Measurements from ENCODE around the gene WDR88.
"Not testable (repeated sequence)": the region's sequence is repeated elsewhere in the genome, so short reads cannot be mapped to it uniquely, and the experiment has no call there.

The WDR88 gene

GRCh38 chr19:33150852-33151518, 19.1 kb downstream of the WDR88 start:
- H3K4me1 ChIP-seq (ENCODE audit: control insufficient read depth, low read length) = no peaks in the 10 kb centered on the region
- no peaks in the 10 kb centered on the region for H3K27me3 ChIP-seq (ENCODE audit: control insufficient read depth, low read length)

DNA sequence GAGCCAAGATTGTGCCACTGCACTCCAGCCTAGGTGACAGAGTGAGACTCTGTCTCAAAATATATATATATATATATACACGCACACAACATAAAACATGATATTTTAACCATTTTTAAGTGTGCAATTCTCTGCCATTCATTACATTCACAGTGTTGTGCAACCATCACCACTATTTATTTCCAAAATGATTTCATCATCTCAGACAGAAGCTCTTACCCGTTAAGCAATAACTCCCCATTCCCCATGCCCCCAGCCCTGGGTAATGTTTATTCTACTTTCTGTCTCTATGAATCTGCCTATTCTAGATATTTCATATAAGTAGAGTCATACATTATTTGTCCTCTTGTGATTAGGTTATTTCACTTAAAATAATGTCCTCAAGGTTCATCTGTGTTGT, 20.3 kb downstream of the WDR88 start:
- no peaks in the 10 kb centered on the region for H3K27me3 ChIP-seq (ENCODE audit: control insufficient read depth, low read length)
- no peaks in the 10 kb centered on the region for H3K36me3 ChIP-seq (ENCODE audit: control insufficient read depth, low read length)
- TF ChIP-seq CTCF (IDR thresholded peaks at IDR 0.05; ENCODE audit: low read depth, low read length, poor library complexity, severe bottlenecking) (no peak), EZH2phosphoT487 (IDR thresholded peaks at IDR 0.05; ENCODE audit: borderline replicate concordance, low read length) (no peak)
- H3K4me1 ChIP-seq (ENCODE audit: control insufficient read depth, low read length) = no peaks in the 10 kb centered on the region
- H4K20me1 ChIP-seq (ENCODE audit: control insufficient read depth, insufficient read depth, low read depth, low read length) = no peaks in the 10 kb centered on the region
- no peaks in the 10 kb centered on the region for H3F3A ChIP-seq (ENCODE audit: control insufficient read depth, insufficient read depth)
- H3K4me2 ChIP-seq (ENCODE audit: low read length) = no peak overlapping the region
- H3K9me3 ChIP-seq (ENCODE audit: control insufficient read depth, insufficient read depth, low read length) = no peaks in the 10 kb centered on the region
- no peak overlapping the region for H3K27ac ChIP-seq (ENCODE audit: low read depth, low read length)
- no peak overlapping the region for H3K4me3 ChIP-seq (ENCODE audit: low read length)
- no peaks in the 10 kb centered on the region for H3K9me2 ChIP-seq (replicated peaks; ENCODE audit: control insufficient read depth, low read length)
- no peaks in the 10 kb centered on the region for H3K79me2 ChIP-seq (ENCODE audit: control insufficient read depth, low read length)

More at GRCh38 chr19:33150852-33151518, 19.1 kb downstream of the WDR88 start:
- no peak overlapping the region for H3K27ac ChIP-seq (ENCODE audit: low read depth, low read length)
- H3K4me3 ChIP-seq (ENCODE audit: low read length) = no peak overlapping the region
- no peaks in the 10 kb centered on the region for H3K9me2 ChIP-seq (replicated peaks; ENCODE audit: control insufficient read depth, low read length)
- H3K9me3 ChIP-seq (ENCODE audit: control insufficient read depth, insufficient read depth, low read length) = no peaks in the 10 kb centered on the region
- no peaks in the 10 kb centered on the region for H3K79me2 ChIP-seq (ENCODE audit: control insufficient read depth, low read length)
- TF ChIP-seq EZH2phosphoT487 (IDR thresholded peaks at IDR 0.05; ENCODE audit: borderline replicate concordance, low read length) = no peak
- TF ChIP-seq CTCF (IDR thresholded peaks at IDR 0.05; ENCODE audit: low read depth, low read length, poor library complexity, severe bottlenecking) = no peak
- H3K4me2 ChIP-seq (ENCODE audit: low read length) = no peak overlapping the region
- no peaks in the 10 kb centered on the region for H3K36me3 ChIP-seq (ENCODE audit: control insufficient read depth, low read length)
- H4K20me1 ChIP-seq (ENCODE audit: control insufficient read depth, insufficient read depth, low read depth, low read length) = no peaks in the 10 kb centered on the region
- H3F3A ChIP-seq (ENCODE audit: control insufficient read depth, insufficient read depth) = no peaks in the 10 kb centered on the region

DNA sequence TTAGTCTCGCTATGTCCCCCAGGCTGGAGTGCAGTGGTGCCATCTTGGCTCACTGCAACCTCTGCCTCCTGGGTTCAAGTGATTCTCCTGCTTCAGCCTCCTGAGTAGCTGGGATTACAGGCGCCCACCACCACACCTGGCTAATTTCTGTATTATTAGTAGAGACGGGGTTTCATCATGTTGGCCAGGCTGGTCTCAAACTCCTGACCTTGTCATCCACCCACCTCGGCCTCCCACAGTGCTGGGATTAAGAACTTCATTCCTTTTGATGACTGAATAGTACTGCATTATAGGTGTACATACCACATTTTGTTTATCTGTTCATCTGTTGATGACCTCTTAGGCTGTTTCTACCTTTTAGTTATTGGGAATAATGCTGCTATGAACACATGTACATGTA, 20.7 kb downstream of the WDR88 start:
- H4K20me1 ChIP-seq (ENCODE audit: control insufficient read depth, insufficient read depth, low read depth, low read length); H3K36me3 ChIP-seq (ENCODE audit: control insufficient read depth, low read length); H3K9me3 ChIP-seq (ENCODE audit: control insufficient read depth, insufficient read depth, low read length); H3K4me1 ChIP-seq (ENCODE audit: control insufficient read depth, low read length); H3K27ac ChIP-seq (ENCODE audit: low read depth, low read length); H3K79me2 ChIP-seq (ENCODE audit: control insufficient read depth, low read length); H3F3A ChIP-seq (ENCODE audit: control insufficient read depth, insufficient read depth); H3K4me3 ChIP-seq (ENCODE audit: low read length); H3K27me3 ChIP-seq (ENCODE audit: control insufficient read depth, low read length); H3K4me2 ChIP-seq (ENCODE audit: low read length); H3K9me2 ChIP-seq (replicated peaks; ENCODE audit: control insufficient read depth, low read length): not testable (repeated sequence)

DNA sequence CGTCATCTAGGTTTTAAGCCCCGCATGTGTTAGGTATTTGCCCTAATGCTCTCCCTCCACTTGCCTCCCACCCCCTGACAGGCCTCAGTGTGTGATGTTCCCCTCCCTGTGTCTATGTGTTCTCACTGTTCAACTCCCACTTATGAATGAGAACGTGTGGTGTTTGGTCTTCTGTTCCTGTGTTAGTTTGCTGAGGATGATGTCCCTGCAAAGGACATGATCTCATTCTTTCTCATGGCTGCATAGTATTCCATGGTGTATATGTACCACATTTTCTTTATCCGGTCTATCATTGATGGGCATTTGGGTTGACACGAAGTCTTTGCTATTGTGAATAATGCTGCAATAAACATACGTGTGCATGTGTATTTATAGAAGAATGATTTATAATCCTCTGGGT, 22.4 kb downstream of the WDR88 start:
- not testable (repeated sequence) for H3F3A ChIP-seq (ENCODE audit: control insufficient read depth, insufficient read depth); H3K27me3 ChIP-seq (ENCODE audit: control insufficient read depth, low read length); H3K4me2 ChIP-seq (ENCODE audit: low read length); H3K9me2 ChIP-seq (replicated peaks; ENCODE audit: control insufficient read depth, low read length); H3K4me1 ChIP-seq (ENCODE audit: control insufficient read depth, low read length); H3K36me3 ChIP-seq (ENCODE audit: control insufficient read depth, low read length); H3K9me3 ChIP-seq (ENCODE audit: control insufficient read depth, insufficient read depth, low read length); H4K20me1 ChIP-seq (ENCODE audit: control insufficient read depth, insufficient read depth, low read depth, low read length); H3K27ac ChIP-seq (ENCODE audit: low read depth, low read length); H3K79me2 ChIP-seq (ENCODE audit: control insufficient read depth, low read length); H3K4me3 ChIP-seq (ENCODE audit: low read length)

Measured in DOHH2 (cell line).